Panc1 (cell line): ENCODE measurements around the gene RRP9. TPM values are rescaled to one million over a fixed set of nuclear protein-coding genes. Genes with fewer than 3 reads are reported as not detected.

Experiments used
- ATAC-seq: fragments of 200-7000 bp; cut with Tn5 transposase; 2 replicates; pipeline ENCODE4 v1.9.1; 2020; ENCODE audit warnings: mild to moderate bottlenecking, moderate library complexity
- BruUV-seq: library from RNA; stranded (reverse); fragments of 400-500 nt; replicated peaks from 2 replicates; lab custom pipeline; 2021; lab: Mats Ljungman, UMichigan
- CTCF ChIA-PET: fragments of 300-600 bp; sonication (Branson Sonifier 250); formaldehyde crosslinking; loops from one replicate; lab custom pipeline; 2022; ENCODE audit warnings: antibody characterized with exemption; lab: Charles Lee
- POLR2A ChIA-PET: fragments of 300-600 bp; sonication (Branson Sonifier 250); formaldehyde crosslinking; loops from one replicate; lab custom pipeline; 2022; ENCODE audit warnings: antibody characterized with exemption; lab: Charles Lee
- DNase-seq: peaks from one replicate; pipeline ENCODE4 v3.0.0-alpha.2; 2010; ENCODE audit warnings: low read depth, low spot score
- H3K27ac ChIP-seq: 2 replicates; pipeline ENCODE4 v1.5.1; 2011; ENCODE audit warnings: mild to moderate bottlenecking, low read length, inconsistent platforms
- H3K27me3 ChIP-seq: fragments of 200-500 bp; sonication (Bioruptor generic); 2 replicates; pipeline ENCODE4 v1.6.0; 2014; ENCODE audit warnings: low read length, inconsistent platforms; ENCODE audit not compliant: control insufficient read depth, insufficient read depth
- H3K36me3 ChIP-seq: fragments of 200-500 bp; sonication (Bioruptor generic); 2 replicates; pipeline ENCODE4 v1.5.1; 2014; ENCODE audit warnings: inconsistent platforms, mild to moderate bottlenecking, low read length, moderate library complexity; ENCODE audit not compliant: control insufficient read depth, insufficient read depth
- H3K4me1 ChIP-seq: 2 replicates; pipeline ENCODE4 v1.5.1; 2011; ENCODE audit warnings: inconsistent platforms, mild to moderate bottlenecking, low read length, moderate library complexity; ENCODE audit not compliant: control insufficient read depth, insufficient read depth
- H3K4me3 ChIP-seq, 2 experiments: 2 replicates each; pipeline ENCODE4 v1.5.1; 2011 to 2012; ENCODE audit warnings: low read depth in 2 of 2, low read length in 2 of 2, mild to moderate bottlenecking in 2 of 2, inconsistent platforms in 1 of 2, moderate library complexity in 1 of 2
- H3K9me3 ChIP-seq: fragments of 200-500 bp; sonication (Bioruptor generic); 2 replicates; pipeline ENCODE4 v1.5.1; 2014; ENCODE audit warnings: low read depth, mild to moderate bottlenecking, inconsistent platforms, low read length, moderate library complexity; ENCODE audit not compliant: control insufficient read depth, insufficient read depth
- CTCF ChIP-seq: fragments of 450-650 bp; IDR thresholded peaks from 2 replicates; pipeline ENCODE4 v1.5.1; 2017; ENCODE audit warnings: mild to moderate bottlenecking
- POLR2AphosphoS5 ChIP-seq: IDR thresholded peaks from 2 replicates; pipeline ENCODE4 v1.6.1; 2012; ENCODE audit warnings: mild to moderate bottlenecking, low read depth, low read length, moderate library complexity
- REST ChIP-seq, 2 experiments: IDR thresholded peaks; 2 replicates each; pipeline ENCODE4 v1.6.1; 2011 to 2012; ENCODE audit warnings: low read depth in 2 of 2, control low read depth in 1 of 2, low read length in 1 of 2, mild to moderate bottlenecking in 1 of 2, moderate library complexity in 1 of 2; ENCODE audit not compliant: insufficient read depth in 1 of 2
- SIN3A ChIP-seq: IDR thresholded peaks from 2 replicates; pipeline ENCODE4 v1.6.1; 2012; ENCODE audit warnings: low read depth, mild to moderate bottlenecking, low read length, moderate library complexity, borderline replicate concordance; ENCODE audit not compliant: insufficient read depth
- TCF7L2 ChIP-seq: IDR thresholded peaks from 2 replicates; pipeline ENCODE4 v1.6.1; 2011; ENCODE audit warnings: mild to moderate bottlenecking, low read depth, low read length, inconsistent platforms
- in situ Hi-C: cut with HindIII; loops from 2 replicates; pipeline ENCODE4 v1.10.0; 2016; ENCODE audit warnings: low sequenced_read_pairs, low pct_unique_long_range_greater_than_20kb
- intact Hi-C: fragments of 100-400 bp; cut with micrococcal nuclease; formaldehyde crosslinking; loops from one replicate; pipeline ENCODE4 v1.10.0; 2022; ENCODE audit not compliant: unreplicated experiment
- total RNA-seq: library from RNA; stranded (reverse); gene quantifications from one replicate; pipeline ENCODE4 v1.2.1, GENCODE V29; 2021; ENCODE audit not compliant: unreplicated experiment

RRP9 gene
- total RNA-seq, 1 experiment from 2014 or later: 54.5 TPM

- CTCF ChIA-PET: no interaction called here
- ATAC-seq (no peak), DNase-seq (no peak)
- H3K27ac ChIP-seq: no peak overlapping the region
- no peaks in the 10 kb centered on the region for H3K9me3 ChIP-seq
- in situ Hi-C loops (no loop called here), intact Hi-C loops (no loop called here)
- no TSS peak for BruUV-seq
- H3K27me3 ChIP-seq: no peaks in the 10 kb centered on the region
- TF ChIP-seq CTCF (no peak), TCF7L2 (no peak), POLR2AphosphoS5 (no peak), REST (IDR thresholded peaks at IDR 0.05; ENCODE audit: insufficient read depth in 1 of 2, low read depth in 2 of 2, low read length in 1 of 2) (no peak), SIN3A (no peak)
- no peaks in the 10 kb centered on the region for H3K4me1 ChIP-seq
- H3K36me3 ChIP-seq: no peaks in the 10 kb centered on the region
- H3K4me3 ChIP-seq: no peak overlapping the region
- POLR2A ChIA-PET: interaction anchor here (0.6 kb wide), 1 partner anchor 11 kb away, joined by 3 read pairs; no protein-coding TSS in a partner anchor
Observed at GRCh38 chr3:51934991-51935885, 6.5 kb downstream of the RRP9 start.

- intact Hi-C loops: no loop called here
- no peaks in the 10 kb centered on the region for H3K4me1 ChIP-seq
- no peaks in the 10 kb centered on the region for H3K27me3 ChIP-seq
- POLR2A ChIA-PET: no interaction called here
- in situ Hi-C loops: no loop called here
- no peak overlapping the region for H3K27ac ChIP-seq
- H3K36me3 ChIP-seq: no peaks in the 10 kb centered on the region
- no peak overlapping the region for H3K4me3 ChIP-seq
- TF ChIP-seq SIN3A: no peak
- TF ChIP-seq TCF7L2: no peak
- no peak for TF ChIP-seq POLR2AphosphoS5
- peak; percentile 60 to 72; a peak in 2 of 4 replicates for TF ChIP-seq REST (IDR thresholded peaks at IDR 0.05; ENCODE audit: insufficient read depth in 1 of 2, low read depth in 2 of 2, low read length in 1 of 2)
- CTCF ChIA-PET: no interaction called here
- DNase-seq (no peak), ATAC-seq (no peak)
- BruUV-seq: no TSS peak
- H3K9me3 ChIP-seq: no peaks in the 10 kb centered on the region
Observed at GRCh38 chr3:51934139-51934850, 7.4 kb downstream of the RRP9 start.
